GM21381 (cell line): Measurements from ENCODE around the gene ZNF146.
"Not testable (repeated sequence)": the region's sequence is repeated elsewhere in the genome, so short reads cannot be mapped to it uniquely, and the experiment has no call there.

ENCODE experiments used
- ATAC-seq: cut with Tn5 transposase; IDR thresholded peaks from one replicate; pipeline ENCODE4 v1.9.1; 2021; ENCODE audit warnings: mild to moderate bottlenecking, moderate library complexity; ENCODE audit not compliant: unreplicated experiment

Gene ZNF146

GRCh38 chr19:36233626-36234025 is 18.7 kb downstream of the ZNF146 start:
- ATAC-seq = not testable (repeated sequence)

- ATAC-seq = no peak
Measured at GRCh38 chr19:36236304-36236945, 21.5 kb downstream of the ZNF146 start.

- no peak for ATAC-seq
Measured at GRCh38 chr19:36236946-36237310, 22.0 kb downstream of the ZNF146 start.

GRCh38 chr19:36244066-36244465 is 29.2 kb downstream of the ZNF146 start:
- ATAC-seq = no peak

GRCh38 chr19:36245210-36246005 is 30.5 kb downstream of the ZNF146 start:
- ATAC-seq = no peak

GRCh38 chr19:36246006-36246481 is 31.1 kb downstream of the ZNF146 start:
- ATAC-seq = no peak

GRCh38 chr19:36252047-36252446 is 37.1 kb downstream of the ZNF146 start:
- ATAC-seq = no peak

GRCh38 chr19:36254848-36255247 is 39.9 kb downstream of the ZNF146 start:
- no peak for ATAC-seq

- no peak for ATAC-seq
Measured at GRCh38 chr19:36255316-36255715, 40.4 kb downstream of the ZNF146 start.

GRCh38 chr19:36256064-36256463 is 41.2 kb downstream of the ZNF146 start:
- no peak for ATAC-seq

- ATAC-seq = no peak
Measured at GRCh38 chr19:36256853-36257519, 42.1 kb downstream of the ZNF146 start.

GRCh38 chr19:36257520-36257876 is 42.6 kb downstream of the ZNF146 start:
- ATAC-seq = no peak

GRCh38 chr19:36258028-36258875 is 43.3 kb downstream of the ZNF146 start:
- no peak for ATAC-seq

GRCh38 chr19:36259211-36259610 is 44.3 kb downstream of the ZNF146 start:
- ATAC-seq = no peak

GRCh38 chr19:36265064-36265463 is 50.2 kb downstream of the ZNF146 start:
- ATAC-seq = no peak

GRCh38 chr19:36265856-36266374 is 51.0 kb downstream of the ZNF146 start:
- no peak for ATAC-seq

GRCh38 chr19:36266375-36266961 is 51.6 kb downstream of the ZNF146 start:
- ATAC-seq = no peak

GRCh38 chr19:36267061-36267845 is 52.3 kb downstream of the ZNF146 start:
- no peak for ATAC-seq

- ATAC-seq = not testable (repeated sequence)
Measured at GRCh38 chr19:36268081-36268480, 53.2 kb downstream of the ZNF146 start.

GRCh38 chr19:36268591-36268990 is 53.7 kb downstream of the ZNF146 start:
- not testable (repeated sequence) for ATAC-seq
